Activated CD4-positive, alpha-beta memory T cell treated with anti-CD3 and anti-CD28 coated beads, Interleukin-2, amount 10 ng/mL, durations not matched to agents 7 days and 5 days (primary cell): ENCODE data around the gene SLC24A2. TPM values are rescaled to one million over a fixed set of nuclear protein-coding genes. Genes with fewer than 3 reads are reported as not detected.

Experiments used
- CTCF ChIA-PET: fragments of 350-600 bp; sonication (Branson Sonifier 250); formaldehyde crosslinking; loops from one replicate; lab custom pipeline; 2021; ENCODE audit warnings: antibody characterized with exemption, inconsistent platforms; lab: Charles Lee
- POLR2A ChIA-PET: fragments of 350-600 bp; sonication (Branson Sonifier 250); formaldehyde crosslinking; loops from one replicate; lab custom pipeline; 2021; ENCODE audit warnings: antibody characterized with exemption; lab: Charles Lee
- DNase-seq: peaks from one replicate; pipeline ENCODE4 v3.0.0-alpha.2; 2020
- H3K27ac Mint-ChIP-seq: one replicate; pipeline ENCODE4 v1.8.0; 2021; ENCODE audit warnings: mild to moderate bottlenecking, mixed read lengths
- H3K27me3 Mint-ChIP-seq: one replicate; pipeline ENCODE4 v1.8.0; 2021; ENCODE audit warnings: mixed read lengths
- H3K36me3 Mint-ChIP-seq: one replicate; pipeline ENCODE4 v1.8.0; 2021; ENCODE audit warnings: low read depth, mixed read lengths
- H3K4me1 Mint-ChIP-seq: one replicate; pipeline ENCODE4 v1.8.0; 2021; ENCODE audit warnings: mixed read lengths
- H3K4me3 Mint-ChIP-seq: one replicate; pipeline ENCODE4 v1.8.0; 2021; ENCODE audit warnings: mild to moderate bottlenecking, mixed read lengths
- H3K9me3 Mint-ChIP-seq: one replicate; pipeline ENCODE4 v1.8.0; 2021; ENCODE audit warnings: mixed read lengths
- total RNA-seq, 2 experiments: library from RNA; stranded (reverse); gene quantifications; one replicate each; pipeline ENCODE4 v1.2.3, GENCODE V29; 2021

The SLC24A2 gene
- total RNA-seq, 2 experiments from 2014 or later, result not detected

- ChIA-PET POLR2A (no interaction called here), CTCF (no interaction called here)
- H3K27ac Mint-ChIP-seq, result no peak overlapping the region
- no peak overlapping the region for H3K4me3 Mint-ChIP-seq
- peaks cover 59% of the 10 kb centered on the region for H3K27me3 Mint-ChIP-seq
- no peaks in the 10 kb centered on the region for H3K36me3 Mint-ChIP-seq
- H3K4me1 Mint-ChIP-seq, result no peaks in the 10 kb centered on the region
- DNase-seq, result no peak
- no peaks in the 10 kb centered on the region for H3K9me3 Mint-ChIP-seq
Observed at GRCh38 chr9:19785230-19785629, 3.6 kb downstream of the SLC24A2 start.

- Mint-ChIP-seq H3K27me3 (peaks cover 49% of the 10 kb centered on the region), H3K9me3 (no peaks in the 10 kb centered on the region), H3K4me3 (no peak overlapping the region), H3K27ac (no peak overlapping the region), H3K4me1 (no peaks in the 10 kb centered on the region), H3K36me3 (no peaks in the 10 kb centered on the region)
- CTCF ChIA-PET, result no interaction called here
- DNase-seq, result no peak
- POLR2A ChIA-PET, result no interaction called here
Observed at GRCh38 chr9:19784136-19784535, 4.7 kb downstream of the SLC24A2 start.

- Mint-ChIP-seq H3K27me3 (peaks cover 46% of the 10 kb centered on the region), H3K4me1 (no peaks in the 10 kb centered on the region), H3K4me3 (no peak overlapping the region), H3K9me3 (no peaks in the 10 kb centered on the region), H3K36me3 (no peaks in the 10 kb centered on the region), H3K27ac (no peak overlapping the region)
- ChIA-PET CTCF (no interaction called here), POLR2A (no interaction called here)
- DNase-seq, result no peak
Observed at GRCh38 chr9:19783500-19783899, 5.3 kb downstream of the SLC24A2 start.

- ChIA-PET CTCF (no interaction called here), POLR2A (no interaction called here)
- no peaks in the 10 kb centered on the region for H3K9me3 Mint-ChIP-seq
- no peak overlapping the region for H3K4me3 Mint-ChIP-seq
- H3K4me1 Mint-ChIP-seq, result no peaks in the 10 kb centered on the region
- no peak overlapping the region for H3K27ac Mint-ChIP-seq
- H3K27me3 Mint-ChIP-seq, result peaks cover 33% of the 10 kb centered on the region
- H3K36me3 Mint-ChIP-seq, result no peaks in the 10 kb centered on the region
- no peak for DNase-seq
Observed at GRCh38 chr9:19782005-19782404, 6.8 kb downstream of the SLC24A2 start.

GRCh38 chr9:19781240-19781639 is 7.6 kb downstream of the SLC24A2 start:
- no peaks in the 10 kb centered on the region for H3K4me1 Mint-ChIP-seq
- H3K9me3 Mint-ChIP-seq, result no peaks in the 10 kb centered on the region
- H3K4me3 Mint-ChIP-seq, result no peak overlapping the region
- no peaks in the 10 kb centered on the region for H3K36me3 Mint-ChIP-seq
- no peak overlapping the region for H3K27ac Mint-ChIP-seq
- H3K27me3 Mint-ChIP-seq, result peaks cover 26% of the 10 kb centered on the region
- POLR2A ChIA-PET, result no interaction called here
- CTCF ChIA-PET, result no interaction called here
- DNase-seq, result no peak

DNA sequence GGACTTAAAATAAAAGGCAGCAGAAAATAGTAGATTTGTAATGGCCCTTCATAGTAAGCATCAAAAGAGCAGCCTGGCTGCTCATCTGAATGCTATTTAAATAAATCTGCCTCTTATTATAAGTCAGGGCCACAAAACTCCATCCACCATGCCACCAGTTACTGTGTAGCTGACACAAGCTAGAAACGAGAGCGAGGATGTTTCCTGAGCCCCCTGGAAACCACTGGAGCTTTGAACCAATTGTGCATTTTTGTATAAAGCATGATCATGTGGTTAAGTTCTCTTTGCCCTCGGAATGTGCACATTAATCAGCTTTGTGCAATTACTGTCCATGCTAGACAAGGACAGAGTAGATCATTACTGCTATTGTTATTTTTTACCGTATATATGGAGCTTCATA is 17.4 kb downstream of the SLC24A2 start:
- Mint-ChIP-seq H3K4me3 (no peak overlapping the region), H3K36me3 (no peaks in the 10 kb centered on the region), H3K4me1 (no peaks in the 10 kb centered on the region), H3K27me3 (no peaks in the 10 kb centered on the region), H3K9me3 (no peaks in the 10 kb centered on the region), H3K27ac (no peak overlapping the region)
- ChIA-PET CTCF (no interaction called here), POLR2A (no interaction called here)
- DNase-seq, result no peak

DNA sequence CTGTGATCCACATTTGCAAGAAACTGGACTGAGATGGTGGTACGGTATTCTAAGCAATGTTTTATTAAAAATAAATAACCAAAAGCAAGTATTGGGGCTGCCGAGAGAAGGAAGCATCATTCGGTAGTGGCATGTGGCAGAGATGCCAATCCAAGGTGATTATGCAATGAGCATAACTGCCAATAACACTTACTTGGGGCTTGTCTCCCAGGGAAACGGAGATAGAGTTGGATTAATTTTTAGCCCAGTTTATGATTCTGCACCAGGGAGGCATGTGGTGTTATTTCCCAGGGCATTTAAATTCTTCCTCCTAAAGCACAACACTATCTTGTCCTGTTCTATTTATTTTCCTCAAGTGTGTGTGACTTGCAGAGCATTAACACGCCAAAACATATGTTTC is 17.9 kb downstream of the SLC24A2 start:
- CTCF ChIA-PET, result no interaction called here
- H3K27me3 Mint-ChIP-seq, result no peaks in the 10 kb centered on the region
- H3K36me3 Mint-ChIP-seq, result no peaks in the 10 kb centered on the region
- no peak for DNase-seq
- H3K4me1 Mint-ChIP-seq, result no peaks in the 10 kb centered on the region
- no peak overlapping the region for H3K27ac Mint-ChIP-seq
- peaks cover under 1% of the 10 kb centered on the region for H3K9me3 Mint-ChIP-seq
- H3K4me3 Mint-ChIP-seq, result no peak overlapping the region
- POLR2A ChIA-PET, result no interaction called here

DNA sequence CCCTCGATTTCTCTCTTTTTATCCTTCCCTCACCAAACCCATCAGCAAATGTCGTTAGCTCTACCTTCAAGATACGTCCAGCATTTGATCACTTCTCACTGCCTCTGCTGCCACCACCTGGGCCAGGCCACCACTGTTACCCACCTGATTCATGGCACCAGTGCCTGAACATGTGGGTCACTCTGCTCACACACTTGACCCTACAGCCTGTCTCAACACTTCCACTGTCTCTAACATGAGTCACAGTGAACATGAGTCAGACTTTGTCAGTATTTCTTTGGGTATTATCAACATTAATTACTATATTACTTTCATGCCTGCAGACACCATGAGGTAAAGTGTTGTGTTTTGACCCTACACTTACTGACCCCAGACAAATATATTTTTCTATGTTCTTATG is 19.6 kb downstream of the SLC24A2 start:
- ChIA-PET POLR2A (no interaction called here), CTCF (no interaction called here)

GRCh38 chr9:19768798-19769197 is 20.0 kb downstream of the SLC24A2 start:
- Mint-ChIP-seq H3K4me3 (no peak overlapping the region), H3K9me3 (peaks cover 9% of the 10 kb centered on the region), H3K4me1 (no peaks in the 10 kb centered on the region), H3K27me3 (peaks cover 5% of the 10 kb centered on the region), H3K27ac (no peak overlapping the region), H3K36me3 (no peaks in the 10 kb centered on the region)
- ChIA-PET CTCF (no interaction called here), POLR2A (no interaction called here)
- DNase-seq, result no peak

More for the DNA sequence above, 19.6 kb downstream of the SLC24A2 start:
- peaks cover 5% of the 10 kb centered on the region for H3K27me3 Mint-ChIP-seq
- H3K9me3 Mint-ChIP-seq, result peaks cover 9% of the 10 kb centered on the region
- no peak for DNase-seq
- no peak overlapping the region for H3K4me3 Mint-ChIP-seq
- no peaks in the 10 kb centered on the region for H3K4me1 Mint-ChIP-seq
- H3K27ac Mint-ChIP-seq, result no peak overlapping the region
- no peaks in the 10 kb centered on the region for H3K36me3 Mint-ChIP-seq

- ChIA-PET CTCF (no interaction called here), POLR2A (no interaction called here)
- H3K4me3 Mint-ChIP-seq, result no peak overlapping the region
- no peak for DNase-seq
- H3K4me1 Mint-ChIP-seq, result peaks cover 1% of the 10 kb centered on the region
- no peaks in the 10 kb centered on the region for H3K9me3 Mint-ChIP-seq
- no peak overlapping the region for H3K27ac Mint-ChIP-seq
- peaks cover 11% of the 10 kb centered on the region for H3K27me3 Mint-ChIP-seq
- H3K36me3 Mint-ChIP-seq, result no peaks in the 10 kb centered on the region
Observed at GRCh38 chr9:19759066-19759465, 29.8 kb downstream of the SLC24A2 start.

GRCh38 chr9:19757745-19758144 is 31.1 kb downstream of the SLC24A2 start:
- ChIA-PET POLR2A (interaction anchor here (0.8 kb wide), 1 partner anchor 9 kb away, joined by 3 read pairs; no protein-coding TSS in a partner anchor), CTCF (no interaction called here)
- no peak for DNase-seq
- Mint-ChIP-seq H3K4me3 (no peak overlapping the region), H3K36me3 (no peaks in the 10 kb centered on the region), H3K9me3 (no peaks in the 10 kb centered on the region), H3K4me1 (peaks cover 8% of the 10 kb centered on the region), H3K27ac (no peak overlapping the region), H3K27me3 (peaks cover 14% of the 10 kb centered on the region)

- H3K27ac Mint-ChIP-seq, result no peak overlapping the region
- DNase-seq, result no peak
- no peak overlapping the region for H3K4me3 Mint-ChIP-seq
- peaks cover 8% of the 10 kb centered on the region for H3K36me3 Mint-ChIP-seq
- ChIA-PET POLR2A (no interaction called here), CTCF (no interaction called here)
- H3K4me1 Mint-ChIP-seq, result peaks cover 12% of the 10 kb centered on the region
- peaks cover 14% of the 10 kb centered on the region for H3K27me3 Mint-ChIP-seq
- peaks cover 9% of the 10 kb centered on the region for H3K9me3 Mint-ChIP-seq
Observed at GRCh38 chr9:19754921-19755320, 33.9 kb downstream of the SLC24A2 start.

- peaks cover 5% of the 10 kb centered on the region for H3K27me3 Mint-ChIP-seq
- peaks cover 27% of the 10 kb centered on the region for H3K9me3 Mint-ChIP-seq
- peaks cover 33% of the 10 kb centered on the region for H3K36me3 Mint-ChIP-seq
- POLR2A ChIA-PET, result interaction anchor here (0.6 to 1.3 kb wide), 3 partner anchors 9 to 1312 kb away, joined by 3 read pairs; no protein-coding TSS in a partner anchor
- H3K4me3 Mint-ChIP-seq, result no peak overlapping the region
- H3K27ac Mint-ChIP-seq, result peak overlapping the region; percentile 86
- CTCF ChIA-PET, result no interaction called here
- H3K4me1 Mint-ChIP-seq, result peaks cover 34% of the 10 kb centered on the region
- peak; percentile 35 for DNase-seq
Observed at GRCh38 chr9:19748278-19749126, 40.3 kb downstream of the SLC24A2 start.

DNA sequence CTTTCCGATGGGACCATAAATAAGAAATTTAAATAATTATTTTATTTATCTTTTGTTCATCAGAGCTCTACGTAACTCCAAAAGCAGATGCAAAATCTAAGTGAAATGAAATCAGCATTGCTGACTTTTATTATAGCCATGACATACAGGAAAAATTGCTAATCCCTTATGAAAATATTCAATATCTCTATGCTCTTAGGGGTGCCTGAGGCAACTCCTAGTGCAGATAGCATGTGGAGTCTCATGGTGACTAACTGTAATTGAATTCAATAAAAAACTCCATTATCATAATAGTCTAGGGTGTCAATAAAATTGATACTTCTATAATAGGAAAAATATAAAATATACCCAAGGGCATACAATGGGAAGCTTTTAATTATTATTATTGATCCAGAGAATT is 42.6 kb downstream of the SLC24A2 start:
- Mint-ChIP-seq H3K27ac (no peak overlapping the region), H3K9me3 (peaks cover 27% of the 10 kb centered on the region), H3K27me3 (peaks cover 6% of the 10 kb centered on the region), H3K36me3 (peaks cover 33% of the 10 kb centered on the region), H3K4me1 (peaks cover 31% of the 10 kb centered on the region), H3K4me3 (no peak overlapping the region)
- CTCF ChIA-PET, result no interaction called here
- DNase-seq, result no peak
- POLR2A ChIA-PET, result no interaction called here
